Nephron progenitor cell (in vitro differentiated cells): ENCODE measurements around the gene PRSS50.
A peak's percentile ranks its signal among the peaks of the same experiment; 100 is the strongest.
"Not testable (repeated sequence)": the region's sequence is repeated elsewhere in the genome, so short reads cannot be mapped to it uniquely, and the experiment has no call there.

ENCODE experiments used
- DNase-seq: peaks from one replicate; pipeline ENCODE4 v3.0.0; 2021
- H3K27ac Mint-ChIP-seq: 2 replicates; pipeline ENCODE4 v1.8.0; 2021; ENCODE audit warnings: mild to moderate bottlenecking, moderate library complexity, mixed read lengths
- H3K27me3 Mint-ChIP-seq: 2 replicates; pipeline ENCODE4 v1.8.0; 2021; ENCODE audit warnings: mild to moderate bottlenecking, low read depth, mixed read lengths; ENCODE audit not compliant: poor library complexity
- H3K36me3 Mint-ChIP-seq: 2 replicates; pipeline ENCODE4 v1.8.0; 2021; ENCODE audit warnings: low read depth, mixed read lengths
- H3K4me1 Mint-ChIP-seq: 2 replicates; pipeline ENCODE4 v1.8.0; 2021; ENCODE audit warnings: mixed read lengths
- H3K4me3 Mint-ChIP-seq: 2 replicates; pipeline ENCODE4 v1.8.0; 2021; ENCODE audit warnings: mild to moderate bottlenecking, moderate library complexity, mixed read lengths
- H3K9me3 Mint-ChIP-seq: 2 replicates; pipeline ENCODE4 v1.8.0; 2021; ENCODE audit warnings: mild to moderate bottlenecking, moderate library complexity, mixed read lengths
- CTCF ChIP-seq: fragments of 200-600 bp; sonication (generic); IDR thresholded peaks from 2 replicates; pipeline ENCODE4 v1.5.0; 2021; ENCODE audit warnings: antibody characterized with exemption

The PRSS50 gene

GRCh38 chr3:46742992-46743585 is 25.4 kb upstream of the PRSS50 start:
- Mint-ChIP-seq H3K27me3 (peaks cover 6% of the 10 kb centered on the region), H3K27ac (no peak overlapping the region), H3K36me3 (no peaks in the 10 kb centered on the region), H3K4me3 (no peak overlapping the region), H3K4me1 (peaks cover 7% of the 10 kb centered on the region), H3K9me3 (no peaks in the 10 kb centered on the region)
- DNase-seq = peak; percentile 43
- no peak for TF ChIP-seq CTCF

GRCh38 chr3:46739565-46739964 is 21.9 kb upstream of the PRSS50 start:
- not testable (repeated sequence) for H3K9me3 Mint-ChIP-seq, H3K27ac Mint-ChIP-seq, DNase-seq, H3K4me3 Mint-ChIP-seq, H3K36me3 Mint-ChIP-seq
- Mint-ChIP-seq H3K27me3 (peaks cover 12% of the 10 kb centered on the region), H3K4me1 (peaks cover 11% of the 10 kb centered on the region)

GRCh38 chr3:46737329-46737731 is 19.7 kb upstream of the PRSS50 start:
- Mint-ChIP-seq H3K4me1 (peaks cover 5% of the 10 kb centered on the region), H3K9me3 (no peaks in the 10 kb centered on the region), H3K36me3 (no peaks in the 10 kb centered on the region), H3K4me3 (no peak overlapping the region), H3K27me3 (peaks cover 12% of the 10 kb centered on the region), H3K27ac (no peak overlapping the region)
- no peak for TF ChIP-seq CTCF
- DNase-seq = no peak

GRCh38 chr3:46736006-46736872 is 18.6 kb upstream of the PRSS50 start:
- peaks cover 17% of the 10 kb centered on the region for H3K27me3 Mint-ChIP-seq
- peak overlapping the region; percentile 29 for H3K27ac Mint-ChIP-seq
- H3K4me3 Mint-ChIP-seq = no peak overlapping the region
- H3K36me3 Mint-ChIP-seq = no peaks in the 10 kb centered on the region
- no peaks in the 10 kb centered on the region for H3K9me3 Mint-ChIP-seq
- TF ChIP-seq CTCF = no peak
- H3K4me1 Mint-ChIP-seq = peaks cover 5% of the 10 kb centered on the region
- DNase-seq = no peak

- H3K27ac Mint-ChIP-seq = no peak overlapping the region
- no peak for TF ChIP-seq CTCF
- H3K36me3 Mint-ChIP-seq = no peaks in the 10 kb centered on the region
- H3K9me3 Mint-ChIP-seq = no peaks in the 10 kb centered on the region
- DNase-seq = no peak
- H3K4me3 Mint-ChIP-seq = no peak overlapping the region
- H3K27me3 Mint-ChIP-seq = peaks cover 17% of the 10 kb centered on the region
- peaks cover 5% of the 10 kb centered on the region for H3K4me1 Mint-ChIP-seq
These were observed 17.1 kb upstream of the PRSS50 start for GRCh38 chr3:46734773-46735172.

- H3K27ac Mint-ChIP-seq = peak overlapping the region; percentile 41
- H3K9me3 Mint-ChIP-seq = no peaks in the 10 kb centered on the region
- no peak overlapping the region for H3K4me3 Mint-ChIP-seq
- no peak for TF ChIP-seq CTCF
- DNase-seq = no peak
- peaks cover 5% of the 10 kb centered on the region for H3K4me1 Mint-ChIP-seq
- H3K27me3 Mint-ChIP-seq = peaks cover 17% of the 10 kb centered on the region
- no peaks in the 10 kb centered on the region for H3K36me3 Mint-ChIP-seq
These were observed 15.5 kb upstream of the PRSS50 start for GRCh38 chr3:46733026-46733800.
